NCI-H2171 (cell line): Measurements from ENCODE around the gene RALGPS1.

ENCODE experiments used
- DNase-seq: peaks from one replicate; lab custom pipeline; 2025; lab: John Stamatoyannopoulos, UW

Gene RALGPS1

DNA sequence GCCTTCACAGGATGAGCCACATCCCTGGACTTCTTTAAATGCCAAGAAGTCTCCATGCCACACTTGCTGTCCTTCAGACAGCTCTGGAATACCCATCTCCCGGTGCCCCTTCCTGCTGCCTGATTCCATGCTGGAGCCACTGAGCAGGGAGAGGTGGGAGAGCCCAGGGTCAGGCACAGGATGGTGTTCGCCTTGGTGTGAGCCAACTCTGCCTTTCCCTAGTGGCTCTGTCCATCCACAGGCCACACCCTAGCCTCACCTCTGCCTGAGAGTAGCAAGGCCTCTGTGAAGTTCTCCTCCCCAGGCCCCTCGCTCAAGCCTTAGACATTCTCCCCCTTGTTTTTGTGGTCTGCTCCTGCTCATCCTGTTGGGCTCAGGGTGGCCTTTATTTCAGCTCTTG, 262.0 kb downstream of the RALGPS1 start:
- DNase-seq, result no peak

DNA sequence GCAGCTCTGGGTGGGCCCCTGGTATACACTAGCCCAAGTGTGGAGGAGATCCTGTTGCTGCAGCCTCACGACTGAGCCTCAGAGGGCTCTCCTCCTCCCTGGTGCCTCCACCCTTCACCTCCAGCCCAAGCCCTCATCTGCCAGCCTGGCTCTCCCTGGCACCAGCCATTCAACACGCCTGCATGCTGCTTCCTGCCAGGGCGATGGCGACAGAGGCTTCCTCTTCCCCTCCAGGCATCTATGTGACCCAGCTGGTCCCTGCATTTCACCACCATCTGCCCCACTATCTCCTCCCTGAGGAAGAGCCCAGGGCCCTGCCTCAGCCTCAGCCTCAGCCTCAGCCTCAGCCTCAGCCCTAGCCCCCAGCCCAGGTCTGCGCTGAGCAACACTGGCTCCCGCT, 262.6 kb downstream of the RALGPS1 start:
- peak; percentile 21 for DNase-seq

DNA sequence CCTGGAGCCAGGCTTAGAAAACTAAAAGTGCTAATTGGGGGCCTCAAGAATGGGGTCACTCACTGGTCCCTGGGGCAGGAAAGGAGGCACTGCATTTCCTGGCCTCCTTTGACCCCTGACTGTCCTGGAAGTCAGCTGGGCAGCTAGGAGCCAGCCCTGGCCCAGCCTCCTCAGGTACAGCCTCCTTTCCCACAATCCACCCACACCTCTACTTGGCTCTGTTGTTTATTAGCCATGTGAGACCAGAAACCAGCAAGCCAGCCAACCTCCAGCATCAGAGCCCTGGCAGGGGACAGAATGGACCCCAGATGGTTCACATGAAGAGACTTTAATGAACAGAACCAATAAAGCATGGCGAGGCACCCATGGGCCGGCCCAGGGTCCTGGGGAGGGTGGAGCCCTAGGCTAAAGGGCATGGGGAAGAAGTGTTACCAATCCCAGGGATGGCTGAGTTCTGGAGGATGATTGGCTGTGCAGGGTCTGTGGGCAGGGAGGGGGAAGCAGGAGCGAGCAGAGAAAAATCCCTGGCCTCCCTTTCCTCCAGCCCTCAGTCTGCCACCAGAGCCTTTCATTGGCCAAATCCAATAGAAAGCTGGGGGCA, 263.2 kb downstream of the RALGPS1 start:
- no peak for DNase-seq

DNA sequence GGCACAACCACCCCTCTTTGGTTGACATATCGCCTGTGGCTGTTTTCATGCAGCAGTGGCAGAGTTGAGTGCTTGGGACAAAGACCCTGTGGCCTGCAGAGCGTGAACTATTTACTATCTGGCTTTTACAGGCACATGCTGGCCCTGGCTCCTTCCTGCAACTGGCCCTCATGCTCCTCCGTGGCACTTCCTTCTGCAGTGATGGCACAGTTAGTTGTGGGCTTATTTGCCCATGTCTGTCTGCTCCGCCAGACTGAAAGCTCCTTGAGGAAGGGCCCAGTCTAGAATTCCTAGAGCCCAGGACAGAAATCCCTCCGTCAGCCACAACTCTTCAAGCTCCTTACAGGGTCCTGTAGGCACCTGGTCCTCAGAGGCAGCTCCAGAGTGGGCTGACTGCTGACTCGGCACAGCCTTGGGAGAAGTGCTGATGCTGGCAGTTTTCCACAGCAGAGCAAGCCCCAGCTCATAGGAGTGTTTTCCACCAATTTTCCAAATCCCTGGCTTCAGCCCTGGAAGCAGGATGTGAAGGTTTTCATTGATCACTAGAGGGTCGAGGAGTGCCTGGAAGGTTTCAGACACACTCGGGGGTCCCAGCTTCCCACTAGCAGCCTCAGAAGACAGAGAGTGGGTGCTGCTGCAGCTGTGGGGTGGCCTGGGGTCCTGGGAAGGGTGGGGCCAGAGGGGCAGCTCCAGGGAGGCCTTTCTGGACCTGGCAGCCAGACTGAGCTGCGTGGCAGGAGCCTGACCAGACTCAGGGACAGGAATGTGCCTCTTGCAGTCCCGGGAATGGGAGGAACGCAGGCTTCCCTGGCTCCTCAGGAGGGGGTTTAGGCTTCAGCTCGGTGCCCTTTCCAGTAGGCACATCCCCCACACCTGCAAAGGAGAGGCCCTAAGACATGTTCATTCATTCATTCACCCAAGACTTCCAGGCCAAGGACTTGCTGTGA, 264.4 kb downstream of the RALGPS1 start:
- no peak for DNase-seq

DNA sequence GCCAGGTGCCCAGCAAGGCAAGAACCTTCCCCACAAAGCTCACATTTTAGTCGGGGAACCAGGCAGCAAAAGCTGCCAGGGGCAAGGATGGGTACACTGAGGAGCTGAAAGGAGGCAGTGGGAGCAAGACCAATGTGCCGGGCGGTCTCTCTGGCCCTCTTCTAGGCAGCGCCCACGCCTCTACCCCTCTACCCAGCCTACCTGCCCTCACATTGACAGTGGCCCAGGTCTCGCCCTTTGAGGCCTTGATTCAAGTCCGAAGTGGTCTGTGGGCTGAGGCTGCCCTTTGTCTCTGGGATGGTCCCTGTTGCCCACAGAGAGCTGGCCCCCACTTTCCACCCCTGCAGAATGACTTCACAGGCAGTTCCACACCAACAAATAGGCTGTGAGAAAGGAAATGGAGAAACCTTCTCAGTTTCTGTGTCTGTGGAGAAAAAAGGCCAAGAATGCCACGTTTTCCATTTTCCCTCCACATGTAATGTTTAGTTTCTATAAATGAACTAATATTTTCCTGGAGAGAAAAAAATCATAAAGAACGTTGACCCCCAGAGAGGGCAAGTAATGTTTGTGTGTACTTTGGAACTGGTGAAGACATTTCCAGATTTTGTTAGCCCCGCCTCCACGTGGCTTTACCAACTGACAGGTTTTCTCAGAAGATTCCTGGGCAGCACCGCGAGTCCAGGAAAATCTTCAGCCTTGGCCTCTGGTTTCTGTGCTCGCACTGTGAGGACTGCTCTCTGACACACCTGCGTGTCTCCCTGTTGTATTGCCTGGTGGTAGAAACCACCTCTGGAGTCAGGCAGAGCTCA, 265.3 kb downstream of the RALGPS1 start:
- no peak for DNase-seq

DNA sequence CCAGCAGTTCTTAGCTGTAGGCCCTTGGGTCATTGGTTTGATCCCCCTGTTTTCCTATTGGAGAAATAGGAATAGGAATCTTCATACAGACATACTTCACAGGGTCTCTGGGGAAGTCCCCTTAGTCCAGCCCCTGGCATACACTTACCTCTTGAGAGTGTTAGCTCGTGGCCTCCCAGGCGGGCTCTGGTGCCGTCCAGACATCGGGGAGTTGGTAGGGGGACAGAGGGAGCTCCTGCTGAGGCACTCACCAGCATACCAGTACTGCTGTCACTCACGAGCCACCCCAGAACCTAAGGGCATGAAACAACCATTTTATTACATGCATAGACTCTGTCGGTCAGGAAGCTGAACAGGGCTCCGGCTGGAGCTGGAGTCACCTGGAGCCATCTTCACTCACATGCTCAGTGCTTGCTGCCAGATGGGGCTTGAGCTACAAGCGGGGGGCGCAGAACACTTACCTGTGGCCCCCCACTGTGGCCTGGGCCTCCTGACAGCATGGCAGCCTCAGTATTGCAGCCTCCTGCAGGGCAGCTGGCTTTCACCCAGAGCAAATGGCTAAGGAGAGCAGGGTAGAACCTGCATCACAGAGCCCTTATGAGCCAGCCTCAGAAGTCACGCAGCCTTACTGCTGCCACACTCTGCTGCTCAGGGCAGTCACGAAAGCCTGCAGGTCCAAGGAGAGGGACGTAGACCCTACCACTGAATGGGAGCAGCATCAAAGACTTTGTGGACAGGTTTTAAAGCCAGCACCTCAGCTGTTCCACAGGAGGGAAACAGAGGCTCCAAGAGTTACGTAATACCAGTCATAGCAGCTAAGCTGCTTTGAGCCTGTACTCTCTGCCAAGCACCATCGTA, 266.1 kb downstream of the RALGPS1 start:
- no peak for DNase-seq

DNA sequence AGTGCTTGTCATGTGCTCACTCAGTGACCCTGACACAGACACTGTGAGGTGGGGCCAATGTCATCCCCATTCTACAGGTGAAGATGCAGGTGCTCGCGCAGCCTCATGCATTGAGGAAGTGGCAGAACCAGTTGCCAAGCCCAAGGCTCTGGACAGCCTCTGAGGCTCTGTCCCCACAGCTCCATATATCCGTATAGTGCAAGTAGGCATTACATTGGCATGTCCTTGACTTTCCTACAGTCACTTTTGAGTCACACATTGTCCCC, 266.7 kb downstream of the RALGPS1 start:
- no peak for DNase-seq

DNA sequence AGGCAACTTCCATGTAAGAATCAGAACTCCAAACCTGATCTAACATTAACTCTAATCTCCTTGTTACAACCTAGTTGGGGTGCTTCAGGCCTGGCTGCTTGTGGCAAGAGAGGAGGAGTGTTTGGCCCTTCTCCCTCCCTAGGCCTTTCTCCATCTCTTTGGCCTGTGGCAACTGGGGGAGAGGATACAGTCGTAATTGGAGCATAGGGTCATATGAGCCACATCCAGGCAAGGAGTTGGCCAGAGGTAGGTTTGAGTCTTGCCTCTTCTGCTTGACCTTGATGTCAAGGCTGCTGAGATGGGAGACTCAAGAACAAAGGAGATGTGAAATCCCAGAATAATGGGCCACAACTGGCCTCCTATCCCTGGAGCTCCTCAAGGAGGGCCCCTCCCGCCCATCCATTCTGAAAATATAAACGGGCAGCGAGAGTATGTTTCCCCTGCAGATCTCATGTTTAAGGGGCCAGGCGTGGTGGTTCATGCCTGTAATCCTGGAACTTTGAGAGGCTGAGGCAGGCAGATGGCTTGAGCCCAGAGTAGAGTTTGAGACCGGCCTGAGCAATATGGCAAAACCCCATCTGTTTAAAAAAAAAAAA, 267.1 kb downstream of the RALGPS1 start:
- peak; percentile 78 for DNase-seq

DNA sequence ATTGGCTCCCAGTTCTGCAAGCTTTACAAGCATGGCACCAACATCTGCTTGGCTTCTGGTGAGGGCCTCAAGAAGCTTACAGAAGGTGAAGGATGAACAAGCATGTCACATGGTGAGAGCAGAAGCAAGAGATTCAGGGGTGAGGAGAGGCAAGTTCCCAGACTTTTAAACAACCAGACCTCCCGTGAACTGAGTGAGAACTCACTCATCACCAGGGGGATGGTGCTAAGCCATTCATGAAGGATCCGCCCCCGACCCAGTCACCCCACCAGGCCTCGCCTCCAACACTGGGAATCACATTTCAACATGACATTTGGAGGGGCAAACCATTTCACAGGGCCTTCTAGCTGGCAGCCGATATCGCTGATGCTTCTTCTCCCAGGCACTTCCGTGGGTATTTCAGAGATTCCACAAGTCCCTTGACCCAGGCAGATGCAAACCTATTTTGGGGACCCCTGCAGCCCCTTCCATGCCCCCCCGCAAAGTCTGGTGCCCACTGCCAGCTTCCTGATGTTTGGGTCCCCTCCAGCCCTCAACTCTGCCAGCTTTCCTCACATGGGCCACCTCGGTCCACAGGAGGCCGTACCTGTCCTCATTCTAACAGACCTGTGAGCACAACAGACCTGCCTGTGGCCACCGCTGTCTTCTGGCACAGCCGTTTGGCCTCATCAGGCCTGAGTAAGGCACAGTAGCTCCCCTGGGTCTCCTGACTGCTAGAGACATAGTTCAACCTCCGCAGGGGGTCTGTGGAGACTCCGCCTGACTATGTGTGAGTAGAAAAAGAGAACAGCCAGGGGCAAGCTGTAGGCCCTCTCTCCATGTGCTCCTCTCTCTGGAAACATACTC, 268.5 kb downstream of the RALGPS1 start:
- DNase-seq, result no peak

DNA sequence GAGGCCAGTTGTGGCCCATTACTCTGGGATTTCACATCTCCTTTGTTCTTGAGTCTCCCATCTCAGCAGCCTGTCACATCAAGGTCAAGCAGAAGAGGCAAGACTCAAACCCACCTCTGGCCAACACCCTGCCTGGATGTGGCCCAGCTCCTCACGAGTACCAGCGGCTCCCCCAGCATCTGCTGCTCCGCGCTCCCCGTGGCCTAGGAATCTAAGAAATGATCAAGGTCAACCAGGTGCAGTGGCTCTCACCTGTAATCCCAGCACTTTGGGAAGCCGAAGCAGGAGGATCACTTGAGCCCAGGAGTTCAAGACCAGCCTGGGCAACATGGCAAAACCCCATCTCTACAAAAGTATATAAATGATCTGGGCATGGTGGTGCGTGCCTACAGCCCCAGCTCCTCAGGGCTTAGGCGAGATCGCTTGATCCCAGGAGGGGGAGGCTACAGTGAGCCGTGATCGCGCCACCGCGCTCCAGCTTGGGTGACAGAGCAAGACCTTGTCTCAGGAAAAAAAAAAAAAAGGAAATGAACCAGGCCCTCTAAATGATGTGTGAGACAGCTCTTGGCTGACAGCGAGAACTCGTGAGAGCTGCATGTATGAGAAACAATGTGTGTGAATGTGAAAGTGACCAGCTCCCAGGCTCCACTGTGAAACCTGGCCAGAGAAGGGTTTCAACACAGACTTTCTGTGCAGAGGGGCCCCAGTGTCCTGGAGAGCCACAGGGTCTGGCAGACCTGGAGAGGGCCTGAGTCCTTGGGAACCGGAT, 269.4 kb downstream of the RALGPS1 start:
- DNase-seq, result no peak

DNA sequence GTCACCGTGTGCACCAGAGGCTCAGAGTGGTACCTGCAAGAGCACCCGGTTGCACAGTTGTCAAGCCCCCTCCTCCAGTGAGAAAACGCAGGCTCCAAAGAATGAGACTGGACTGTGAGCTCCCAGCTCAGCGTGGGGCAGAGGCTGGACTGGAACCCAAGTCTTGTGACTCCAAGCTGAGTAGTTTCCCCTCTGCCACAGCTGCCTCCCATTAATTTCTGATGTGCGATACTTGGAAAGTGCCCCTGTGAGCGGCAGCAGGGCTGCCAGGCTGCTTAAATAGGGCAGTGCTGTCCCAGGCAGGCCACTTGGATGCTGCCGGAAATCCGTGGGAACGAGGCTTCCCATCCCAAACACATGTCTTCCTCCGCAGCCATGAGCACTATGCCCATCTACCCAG, 270.1 kb downstream of the RALGPS1 start:
- DNase-seq, result no peak

DNA sequence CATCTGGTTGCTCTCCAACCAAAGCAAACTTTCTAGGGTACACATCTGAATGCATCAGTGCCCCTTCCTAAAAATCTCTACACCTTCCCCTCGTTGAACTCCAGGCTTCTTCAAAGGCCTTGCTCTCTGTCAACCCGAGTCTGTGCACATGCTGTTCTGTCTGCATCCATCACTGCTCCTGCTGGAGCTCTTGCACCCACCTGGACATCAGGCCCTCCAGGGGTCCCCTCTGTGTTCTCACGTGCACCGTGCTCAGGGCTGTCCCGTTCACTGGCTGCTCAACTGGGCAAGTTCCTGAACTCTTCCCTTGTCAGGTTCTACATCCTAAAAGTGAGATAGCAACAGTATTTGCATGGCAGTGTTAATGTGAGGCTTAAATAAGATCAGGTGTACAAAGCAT, 270.6 kb downstream of the RALGPS1 start:
- no peak for DNase-seq

DNA sequence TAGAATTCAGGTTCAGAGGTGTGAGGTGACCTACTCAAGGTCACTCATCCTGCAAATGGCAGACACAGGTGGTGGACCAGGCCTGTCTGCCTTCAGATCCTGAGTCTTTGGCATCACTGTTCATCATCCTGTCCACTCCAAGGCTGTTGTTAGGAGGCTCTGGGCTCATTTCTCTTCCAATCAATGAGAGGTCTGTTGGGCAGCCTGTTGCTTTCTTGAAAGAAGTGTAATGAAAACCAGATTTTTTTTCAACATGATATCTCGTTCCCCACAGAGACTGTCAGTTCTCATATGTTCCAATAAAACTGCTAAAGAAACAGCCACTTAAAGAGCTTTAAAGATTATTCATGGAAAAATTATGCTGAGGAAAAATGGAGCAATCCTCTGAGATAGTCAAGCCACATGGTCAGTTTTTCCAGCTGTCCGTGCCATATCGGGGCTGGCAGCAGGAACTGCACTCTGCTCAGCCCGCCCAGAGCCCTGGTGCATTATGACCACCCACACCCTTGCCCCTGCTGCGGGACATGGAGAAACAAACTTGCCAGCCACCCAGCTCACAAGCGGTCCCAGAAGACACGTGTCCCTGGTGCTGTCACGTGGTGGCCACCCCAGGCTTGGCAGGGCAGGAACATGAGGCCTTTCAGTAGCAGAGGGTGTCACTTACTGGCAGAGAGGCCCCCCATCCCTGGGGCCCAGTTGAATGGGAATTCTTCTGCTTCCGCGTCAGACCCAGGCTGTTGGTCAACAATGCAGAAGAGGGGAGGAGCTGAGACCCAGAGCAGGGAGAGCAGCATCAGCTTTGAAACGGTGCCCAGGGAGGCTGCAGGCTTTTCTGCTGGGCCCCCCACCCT, 271.6 kb downstream of the RALGPS1 start:
- DNase-seq, result no peak

DNA sequence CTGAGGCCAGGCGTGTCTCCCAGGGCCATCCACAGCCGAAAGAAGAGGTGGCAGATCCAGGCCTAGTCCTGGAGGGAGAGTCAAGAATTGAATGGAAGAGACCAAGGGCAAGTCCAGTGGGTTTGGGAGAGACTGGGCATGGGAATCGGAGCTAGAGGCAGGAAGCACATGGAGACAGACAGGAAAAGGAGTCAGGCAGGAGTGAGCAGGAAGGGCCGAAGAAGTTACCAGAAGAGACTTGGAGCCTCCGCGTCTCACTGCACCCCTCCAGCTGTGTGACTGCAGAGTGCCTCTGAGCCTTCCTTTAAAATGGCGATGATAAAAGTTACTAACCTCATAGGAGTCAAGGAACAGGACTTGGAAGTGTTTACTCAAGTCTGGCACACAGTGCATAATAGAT, 272.2 kb downstream of the RALGPS1 start:
- no peak for DNase-seq

DNA sequence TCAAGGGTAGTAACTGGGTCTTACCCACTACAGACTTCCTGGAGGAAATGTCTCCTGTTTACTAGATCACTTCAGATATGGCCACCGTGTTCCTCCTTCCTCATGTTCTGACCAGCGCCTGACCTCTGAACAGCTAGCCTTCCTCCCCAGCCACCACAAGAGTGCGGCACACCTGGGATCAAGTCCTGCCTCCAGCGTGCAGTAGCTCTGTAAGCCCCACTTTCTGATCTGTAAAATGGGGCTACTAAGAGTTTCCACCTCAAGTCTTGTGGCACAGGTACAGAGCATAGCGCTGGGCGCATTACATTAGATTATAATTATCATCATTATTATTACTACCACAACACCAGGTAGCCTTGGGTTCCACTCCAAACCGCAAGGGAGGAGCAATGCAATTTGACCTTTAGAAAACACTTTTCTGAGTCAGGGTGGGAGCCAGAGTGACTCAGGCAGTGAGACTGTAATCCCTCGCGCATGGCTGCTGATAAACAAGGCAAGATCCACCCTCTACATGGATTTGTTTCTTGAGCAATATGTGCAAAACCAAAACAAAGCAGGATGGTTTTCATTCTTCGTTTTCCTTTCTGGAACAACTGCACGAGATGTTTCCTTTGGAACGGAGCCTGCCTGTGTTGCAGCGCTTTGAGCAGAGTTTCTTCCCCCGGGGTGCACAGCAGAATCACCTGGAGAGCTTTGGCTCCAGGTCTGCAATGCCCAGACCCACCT, 272.8 kb downstream of the RALGPS1 start:
- DNase-seq, result peak; percentile 46

DNA sequence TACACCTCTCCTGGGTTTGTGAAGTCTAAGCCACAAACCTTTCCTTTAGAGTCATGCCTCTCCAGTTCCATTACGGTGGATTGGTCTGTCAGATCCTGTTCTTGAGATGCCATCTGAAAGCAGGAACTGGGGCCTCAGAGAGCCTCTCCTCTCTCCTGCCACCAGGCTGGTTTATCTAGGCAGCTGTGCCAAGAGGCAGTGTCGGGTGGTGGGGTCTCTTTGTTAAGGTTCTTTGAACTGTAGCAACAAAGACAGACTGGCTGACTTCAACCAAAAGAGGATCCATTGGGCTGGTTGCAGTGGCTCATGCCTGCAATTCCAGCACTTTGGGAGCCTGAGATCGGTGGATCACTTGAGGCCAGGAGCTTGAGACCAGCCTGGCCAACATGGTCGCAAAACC, 273.8 kb downstream of the RALGPS1 start:
- no peak for DNase-seq

DNA sequence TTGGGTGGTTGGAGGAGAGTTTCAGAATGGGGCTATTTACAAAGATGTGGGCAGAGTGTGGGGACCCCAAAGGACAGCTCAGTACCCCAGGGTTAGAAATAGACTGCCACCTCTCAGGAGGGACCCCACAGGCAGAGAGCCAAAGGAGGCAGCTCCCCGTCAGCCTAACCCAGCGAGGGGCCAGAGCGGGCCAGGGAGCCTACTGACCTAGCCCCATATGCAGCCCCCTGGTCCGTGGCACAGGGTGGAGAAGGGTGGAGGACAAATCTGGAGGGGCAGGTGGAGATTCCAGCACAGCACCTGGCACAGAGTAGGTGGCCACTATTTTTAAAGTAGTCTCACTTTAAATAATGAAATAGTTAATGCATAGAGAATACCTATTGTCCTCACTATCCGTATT, 275.0 kb downstream of the RALGPS1 start:
- no peak for DNase-seq

DNA sequence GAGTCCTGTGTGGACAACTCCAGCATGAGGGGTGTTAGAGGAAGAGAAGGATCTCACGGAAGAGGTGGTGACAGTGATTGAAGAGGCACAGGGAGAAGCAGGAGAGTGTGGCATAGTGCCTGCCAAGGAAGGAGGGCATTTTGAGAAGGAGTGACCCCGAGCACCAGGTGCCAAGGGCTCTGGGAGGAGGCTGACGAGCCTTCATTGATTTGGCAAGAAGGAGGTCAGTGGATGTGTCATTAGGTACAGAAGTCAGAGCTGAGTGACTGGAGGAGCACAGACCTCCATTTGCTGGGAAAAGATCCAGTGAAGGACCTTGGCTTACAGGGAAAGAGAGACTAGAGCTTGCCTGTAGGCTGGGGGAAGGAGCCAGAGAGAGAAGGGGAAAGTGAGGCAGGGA, 278.2 kb downstream of the RALGPS1 start:
- no peak for DNase-seq
